HG03095 (cell line): ENCODE data around the gene CCDC34.

Experiments
- ATAC-seq: cut with Tn5 transposase; IDR thresholded peaks from one replicate; pipeline ENCODE4 v1.9.1; 2021; ENCODE audit warnings: moderate library complexity; ENCODE audit not compliant: unreplicated experiment

CCDC34 gene

DNA sequence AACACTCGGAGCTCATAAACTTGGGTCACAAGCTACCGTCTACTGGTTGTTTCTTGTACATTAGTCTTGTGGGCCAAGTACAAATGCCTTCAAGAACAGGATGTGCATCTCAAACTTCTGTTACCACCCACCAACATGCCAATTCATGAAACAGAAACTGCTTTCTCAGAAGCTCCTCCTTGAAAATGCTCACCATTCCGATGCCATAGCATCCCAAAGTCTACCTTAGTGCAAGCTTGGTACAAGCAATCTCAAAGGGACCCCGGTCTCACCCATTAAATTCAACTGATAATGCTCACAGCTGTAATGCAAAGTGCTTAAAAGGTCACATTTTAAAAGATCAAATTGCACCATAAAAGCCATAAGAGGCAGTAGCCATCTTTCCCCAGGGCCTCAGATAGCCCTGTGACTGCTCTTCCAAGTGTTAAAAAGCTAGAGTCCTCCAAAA, 31.8 kb upstream of the CCDC34 start:
- no peak for ATAC-seq

DNA sequence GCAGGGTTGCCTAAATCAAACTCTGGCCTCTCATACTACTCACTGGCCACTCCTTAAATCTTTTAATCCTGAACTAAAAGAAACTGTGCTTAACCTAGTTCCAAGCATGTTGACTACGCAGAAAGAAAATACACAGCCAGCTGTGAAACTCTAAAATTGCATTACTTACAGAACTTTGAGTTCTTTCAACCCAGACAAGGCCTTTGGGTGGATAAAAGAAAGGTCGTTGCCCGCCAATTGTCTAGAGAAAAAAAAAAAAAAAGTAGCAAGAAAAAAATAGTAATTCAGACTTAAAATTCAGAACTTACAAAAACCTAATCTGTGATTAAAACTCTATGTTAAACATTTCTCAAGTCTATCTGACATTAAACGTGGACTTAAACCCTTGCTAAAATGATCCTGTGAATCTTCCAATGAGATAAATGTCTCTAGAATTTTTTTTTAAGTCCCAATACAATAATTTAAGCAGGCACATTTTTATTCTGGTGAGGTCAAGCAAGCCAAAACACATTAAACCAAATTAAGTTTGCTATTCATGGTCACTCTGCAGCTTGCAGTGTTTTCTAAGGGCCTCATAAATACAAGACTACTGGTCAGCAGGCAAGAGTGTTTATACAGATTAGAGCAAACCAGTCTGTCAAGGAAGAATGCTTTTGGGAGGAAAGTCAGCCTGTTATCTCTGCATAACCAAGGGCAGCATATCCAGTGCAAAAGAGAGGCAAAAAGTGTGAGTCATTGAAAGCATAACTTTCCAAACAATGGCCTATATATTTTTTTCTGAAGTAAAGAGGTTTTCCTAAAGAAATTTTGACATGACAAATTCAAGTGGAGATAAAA, 29.5 kb upstream of the CCDC34 start:
- no peak for ATAC-seq

GRCh38 chr11:27391331-27392015, 28.5 kb upstream of the CCDC34 start:
- ATAC-seq, result no peak

DNA sequence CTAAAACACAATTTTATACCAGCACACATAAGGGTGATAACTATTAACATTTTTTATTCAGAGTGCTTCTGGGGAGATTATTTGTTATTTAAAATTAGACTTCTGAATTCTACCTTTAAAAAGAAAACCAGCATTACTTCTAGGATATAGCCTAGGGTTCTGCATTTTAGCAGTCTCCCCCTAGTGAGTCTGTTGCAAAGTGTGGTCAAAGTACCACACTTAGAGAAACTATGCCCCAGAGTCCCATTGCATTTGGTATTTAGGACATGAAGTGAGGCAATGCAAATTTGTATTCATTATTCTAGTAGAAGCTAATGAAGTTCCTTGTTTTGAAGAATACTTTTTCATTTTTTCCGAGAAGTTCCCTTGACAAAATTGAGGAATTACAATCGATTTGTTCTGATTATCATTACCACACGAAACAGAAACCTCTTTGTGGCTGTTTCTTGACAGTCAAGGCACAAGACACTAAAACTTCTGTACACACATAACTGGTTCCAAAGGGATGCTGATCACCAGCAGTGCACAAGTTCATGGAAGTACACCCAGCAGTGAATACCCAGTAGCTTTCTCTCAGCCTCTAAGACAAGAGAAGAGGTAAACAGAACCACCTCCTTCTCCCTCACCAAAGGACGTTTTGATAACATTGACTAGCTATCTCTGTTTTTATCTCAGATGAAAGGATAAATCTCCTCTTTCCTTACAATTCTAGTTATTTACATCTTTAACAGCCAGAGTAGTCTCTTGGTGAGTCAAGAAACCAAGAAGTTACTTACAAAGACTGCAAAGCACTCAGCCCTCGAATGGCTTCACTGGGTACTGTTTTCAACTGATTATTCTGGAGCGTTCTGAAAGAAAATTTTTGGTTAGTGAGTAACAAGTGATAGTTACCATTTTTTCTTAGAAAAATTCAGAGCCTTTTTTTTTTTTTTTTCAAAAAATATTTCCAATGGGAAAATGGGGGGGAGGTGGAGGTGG, 27.6 kb upstream of the CCDC34 start:
- ATAC-seq, result no peak

DNA sequence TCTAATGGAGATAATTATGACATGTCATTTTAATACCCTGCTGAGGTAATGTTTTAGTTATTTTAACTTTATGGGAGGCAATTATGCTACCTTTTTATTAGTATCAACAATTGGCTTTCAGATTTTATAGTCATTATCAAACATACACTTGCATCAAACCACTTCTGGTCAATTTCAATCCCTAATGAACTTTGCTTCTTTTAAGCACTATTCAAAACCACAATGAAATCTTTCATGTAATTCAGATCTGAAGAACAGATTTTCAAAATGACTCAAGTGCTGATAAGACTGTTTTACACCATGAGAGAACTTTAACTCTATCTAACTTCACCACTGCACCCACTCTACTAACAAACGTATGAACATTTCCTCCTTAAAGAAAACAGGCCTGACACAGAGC, 25.9 kb upstream of the CCDC34 start:
- ATAC-seq, result no peak

GRCh38 chr11:27388001-27388400, 25.0 kb upstream of the CCDC34 start:
- ATAC-seq, result no peak

DNA sequence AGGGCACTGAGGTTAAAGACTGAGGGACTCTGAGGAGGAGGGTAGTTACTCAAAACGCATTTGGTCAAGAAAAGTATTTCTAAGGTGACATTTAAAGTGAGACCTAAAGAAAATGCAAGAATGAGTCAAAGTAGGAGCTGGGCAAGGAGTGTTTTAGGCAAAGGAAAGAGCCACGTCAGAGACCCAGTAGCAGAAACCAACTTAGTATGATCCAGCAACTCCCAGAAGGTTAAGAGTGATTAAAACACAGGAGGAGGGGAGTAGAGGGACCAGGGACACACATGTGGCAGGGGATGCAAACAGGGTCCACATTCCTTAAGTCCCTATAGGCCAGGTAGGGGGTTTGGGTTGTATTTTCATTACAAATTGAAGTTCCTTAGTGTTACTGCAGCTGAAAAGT, 24.3 kb upstream of the CCDC34 start:
- no peak for ATAC-seq

GRCh38 chr11:27386181-27386845, 23.3 kb upstream of the CCDC34 start:
- no peak for ATAC-seq

DNA sequence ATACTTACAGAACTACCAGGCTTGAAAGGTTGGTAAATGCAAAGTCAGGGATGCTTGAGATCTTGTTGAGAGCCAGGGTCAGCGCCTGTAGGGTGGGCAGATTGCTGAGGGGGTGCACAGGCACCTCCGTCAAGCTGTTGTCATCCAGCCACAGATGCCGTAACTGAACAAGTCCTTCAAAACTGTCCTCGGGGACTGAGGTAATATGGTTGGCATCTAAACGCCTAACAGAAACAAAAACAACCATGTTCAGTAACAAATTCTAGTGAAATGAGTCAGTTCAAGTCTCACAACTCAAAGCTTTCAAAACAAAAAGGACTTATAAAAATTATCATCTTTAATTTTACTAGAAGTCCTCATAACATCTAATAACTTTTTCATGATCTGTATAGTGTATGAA, 22.2 kb upstream of the CCDC34 start:
- ATAC-seq, result no peak

DNA sequence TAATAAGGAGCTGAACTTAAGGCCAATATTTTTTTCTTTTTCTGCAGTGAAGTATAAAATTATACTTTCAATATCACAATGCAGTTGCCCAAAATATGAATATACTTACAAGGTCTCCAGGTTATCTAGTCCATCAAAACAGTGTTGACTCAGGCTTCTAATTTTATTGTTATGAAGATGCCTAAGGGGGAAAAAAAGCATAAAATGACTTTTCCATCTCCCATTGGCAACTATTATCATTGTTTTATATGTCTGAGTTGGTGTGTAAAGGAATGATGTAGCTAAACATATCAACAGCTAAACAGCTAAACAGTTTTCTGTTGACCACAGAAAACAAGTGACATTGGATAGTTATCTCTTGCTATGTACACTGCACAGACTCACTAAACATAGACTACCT, 21.2 kb upstream of the CCDC34 start:
- ATAC-seq, result no peak

- ATAC-seq, result no peak
Observed at GRCh38 chr11:27383645-27384044, 20.6 kb upstream of the CCDC34 start.

GRCh38 chr11:27381238-27381666, 18.2 kb upstream of the CCDC34 start:
- ATAC-seq, result no peak

- ATAC-seq, result no peak
Observed at GRCh38 chr11:27380771-27381170, 17.8 kb upstream of the CCDC34 start.

- ATAC-seq, result no peak
Observed at GRCh38 chr11:27379449-27379848, 16.4 kb upstream of the CCDC34 start.

DNA sequence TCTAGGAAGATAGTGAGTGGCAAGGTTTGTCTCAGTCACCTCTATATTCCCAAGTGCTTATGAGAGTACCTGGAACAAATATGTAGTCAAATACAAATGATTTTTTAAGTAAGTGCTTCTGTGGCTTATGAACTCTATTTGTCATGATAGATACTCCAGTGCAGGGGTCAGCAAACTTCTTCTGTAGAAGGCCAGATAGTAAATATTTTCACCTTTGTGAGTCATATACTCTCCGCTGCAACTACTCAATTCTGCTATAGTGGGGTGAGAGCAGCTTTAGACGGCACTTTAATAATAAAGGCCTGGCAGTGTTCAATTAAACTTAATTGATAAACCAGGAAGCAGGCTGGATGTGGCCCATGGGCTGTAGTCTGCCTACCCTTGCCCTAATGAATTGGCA, 12.4 kb upstream of the CCDC34 start:
- ATAC-seq, result no peak

- ATAC-seq, result no peak
Observed at GRCh38 chr11:27373856-27374602, 11.0 kb upstream of the CCDC34 start.

- no peak for ATAC-seq
Observed at GRCh38 chr11:27373392-27373791, 10.4 kb upstream of the CCDC34 start.

DNA sequence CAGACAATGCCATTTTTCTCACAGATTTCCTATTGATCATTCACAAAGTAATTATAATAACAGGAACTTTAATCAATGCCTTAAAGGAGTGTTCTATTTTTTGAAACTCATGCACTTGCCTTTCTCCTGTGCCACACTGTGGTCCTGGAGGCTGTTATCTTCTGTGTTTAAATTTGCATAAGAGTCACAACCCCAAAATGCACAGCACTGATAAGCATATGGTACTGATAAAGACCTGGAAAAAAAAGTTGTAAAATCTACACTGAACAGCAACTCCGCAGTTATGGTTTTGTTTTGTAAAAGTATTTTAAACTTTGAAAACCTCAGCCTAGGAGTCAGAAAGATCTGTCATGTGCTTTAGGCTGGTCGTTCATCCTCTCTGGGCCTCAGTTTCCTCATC, 9.1 kb upstream of the CCDC34 start:
- ATAC-seq, result no peak

DNA sequence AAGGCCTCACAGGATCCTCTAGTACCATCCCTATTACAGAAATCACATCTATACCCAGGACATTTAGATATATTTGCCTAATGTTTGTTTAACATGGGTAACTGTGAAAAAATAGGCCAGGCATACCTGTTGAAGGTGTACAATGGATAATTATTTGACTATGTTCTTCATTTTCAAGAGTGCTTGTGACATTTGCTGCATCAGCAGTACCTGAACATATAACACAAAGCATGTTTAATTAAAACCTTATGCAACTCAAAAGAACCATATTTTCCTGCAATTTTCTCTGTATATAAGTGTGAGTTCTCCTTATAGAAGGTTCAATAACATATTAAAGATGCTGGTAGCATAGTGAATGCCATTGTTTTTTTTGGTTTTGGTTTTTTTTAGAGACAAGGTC, 8.5 kb upstream of the CCDC34 start:
- no peak for ATAC-seq

DNA sequence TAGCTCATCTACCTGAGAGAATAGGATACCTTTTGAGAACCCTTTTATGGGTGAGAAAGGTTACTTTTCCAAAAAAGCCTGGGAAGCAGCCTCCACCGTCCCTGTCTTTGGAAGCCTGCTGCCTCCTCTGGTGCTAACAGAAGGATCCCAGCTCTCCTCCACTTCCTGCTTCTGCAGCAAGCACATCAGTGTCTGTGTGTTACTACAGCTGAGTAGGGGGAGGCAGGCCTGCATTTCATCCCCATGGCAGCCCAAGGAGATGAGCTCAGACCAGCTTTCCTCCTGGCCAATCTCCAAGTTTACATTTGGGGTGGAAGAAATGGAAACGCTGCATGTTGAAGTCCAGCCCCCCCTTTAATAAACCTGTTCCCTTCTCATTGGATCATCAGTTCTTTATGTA, 7.4 kb upstream of the CCDC34 start:
- no peak for ATAC-seq
